H9 (cell line): ENCODE data around the gene CTCF. TPM values are rescaled to one million over a fixed set of nuclear protein-coding genes. Genes with fewer than 3 reads are reported as not detected.

Experiments used
- DNase-seq: peaks from one replicate; pipeline ENCODE4 v3.0.0-alpha.2; 2017
- H2AFZ ChIP-seq: one replicate; pipeline ENCODE4 v1.6.1; 2013; ENCODE audit warnings: mild to moderate bottlenecking, low read length, control low read depth, moderate library complexity
- H2AK5ac ChIP-seq: 2 replicates; pipeline ENCODE4 v1.6.1; 2013; ENCODE audit warnings: low read length, control low read depth, mixed read lengths; ENCODE audit not compliant: insufficient read length
- H2BK120ac ChIP-seq: one replicate; pipeline ENCODE4 v1.6.1; 2013; ENCODE audit warnings: low read depth, mild to moderate bottlenecking, low read length, control low read depth, inconsistent platforms; ENCODE audit not compliant: poor library complexity, severe bottlenecking
- H2BK12ac ChIP-seq: 2 replicates; pipeline ENCODE4 v1.6.1; 2013; ENCODE audit warnings: low read length, control low read depth, mixed read lengths, low read depth; ENCODE audit not compliant: insufficient read length
- H2BK15ac ChIP-seq: 2 replicates; pipeline ENCODE4 v1.6.1; 2013; ENCODE audit warnings: low read depth, low read length, control low read depth
- H2BK20ac ChIP-seq: one replicate; pipeline ENCODE4 v1.6.1; 2013; ENCODE audit warnings: low read depth, mild to moderate bottlenecking, low read length, control low read depth, inconsistent platforms; ENCODE audit not compliant: poor library complexity, severe bottlenecking
- H2BK5ac ChIP-seq: 2 replicates; pipeline ENCODE4 v1.6.1; 2013; ENCODE audit warnings: low read length, control low read depth, mixed read lengths; ENCODE audit not compliant: insufficient read length
- H3K14ac ChIP-seq: 2 replicates; pipeline ENCODE4 v1.6.1; 2013; ENCODE audit warnings: low read length, control low read depth; ENCODE audit not compliant: insufficient read depth
- H3K18ac ChIP-seq: 2 replicates; pipeline ENCODE4 v1.6.1; 2013; ENCODE audit warnings: low read depth, mild to moderate bottlenecking, mixed read lengths, low read length, control low read depth; ENCODE audit not compliant: insufficient read length
- H3K23ac ChIP-seq: 2 replicates; pipeline ENCODE4 v1.6.1; 2013; ENCODE audit warnings: low read length, control low read depth, mixed read lengths, low read depth; ENCODE audit not compliant: insufficient read length
- H3K23me2 ChIP-seq: 2 replicates; pipeline ENCODE4 v1.6.1; 2013; ENCODE audit warnings: low read depth, mild to moderate bottlenecking, mixed read lengths, low read length, control low read depth; ENCODE audit not compliant: insufficient read length, poor library complexity, severe bottlenecking
- H3K27ac ChIP-seq: 2 replicates; pipeline ENCODE4 v1.5.1; 2013; ENCODE audit warnings: low read length, control low read depth, mixed read lengths, low read depth; ENCODE audit not compliant: insufficient read length
- H3K27me3 ChIP-seq: 2 replicates; pipeline ENCODE4 v1.6.1; 2013; ENCODE audit warnings: low read length, control low read depth, inconsistent platforms; ENCODE audit not compliant: insufficient read depth
- H3K4ac ChIP-seq: 2 replicates; pipeline ENCODE4 v1.6.1; 2013; ENCODE audit warnings: low read depth, mild to moderate bottlenecking, control low read depth, inconsistent platforms, low read length, moderate library complexity
- H3K4me1 ChIP-seq: 2 replicates; pipeline ENCODE4 v1.6.1; 2013; ENCODE audit warnings: low read length, control low read depth, inconsistent platforms; ENCODE audit not compliant: insufficient read depth
- H3K4me2 ChIP-seq: 2 replicates; pipeline ENCODE4 v1.6.1; 2013; ENCODE audit warnings: low read length, control low read depth, mixed read lengths; ENCODE audit not compliant: insufficient read length, insufficient read depth
- H3K56ac ChIP-seq: 2 replicates; pipeline ENCODE4 v1.6.1; 2013; ENCODE audit warnings: low read depth, mild to moderate bottlenecking, mixed read lengths, low read length, control low read depth; ENCODE audit not compliant: insufficient read length
- H3K79me1 ChIP-seq: 2 replicates; pipeline ENCODE4 v1.6.1; 2013; ENCODE audit warnings: low read depth, mild to moderate bottlenecking, moderate library complexity, low read length, control low read depth, inconsistent platforms; ENCODE audit not compliant: insufficient read depth, poor library complexity, severe bottlenecking
- H3K79me2 ChIP-seq: 2 replicates; pipeline ENCODE4 v1.6.1; 2013; ENCODE audit warnings: low read length, control low read depth, inconsistent platforms; ENCODE audit not compliant: insufficient read depth
- H3K9ac ChIP-seq: 2 replicates; pipeline ENCODE4 v1.6.1; 2013; ENCODE audit warnings: low read length, control low read depth, mixed read lengths; ENCODE audit not compliant: insufficient read length; ENCODE audit errors: extremely low read depth
- H3K9me3 ChIP-seq: one replicate; pipeline ENCODE4 v1.6.1; 2013; ENCODE audit warnings: low read depth, low read length, inconsistent platforms; ENCODE audit not compliant: control insufficient read depth
- H3T11ph ChIP-seq: one replicate; pipeline ENCODE4 v1.6.1; 2013; ENCODE audit warnings: mild to moderate bottlenecking, low read length, control low read depth, inconsistent platforms
- H4K20me1 ChIP-seq: one replicate; pipeline ENCODE4 v1.6.1; 2013; ENCODE audit not compliant: control insufficient read depth, insufficient read length, insufficient read depth
- H4K5ac ChIP-seq: 2 replicates; pipeline ENCODE4 v1.6.1; 2013; ENCODE audit warnings: low read depth, mild to moderate bottlenecking, mixed read lengths, low read length, control low read depth; ENCODE audit not compliant: insufficient read length
- H4K8ac ChIP-seq: replicated peaks from 2 replicates; pipeline ENCODE4 v1.6.1; 2013; ENCODE audit warnings: low read length, control low read depth, mixed read lengths, low read depth; ENCODE audit not compliant: insufficient read length
- H4K91ac ChIP-seq: 2 replicates; pipeline ENCODE4 v1.6.1; 2013; ENCODE audit warnings: low read depth, mild to moderate bottlenecking, moderate library complexity, mixed read lengths, low read length, control low read depth; ENCODE audit not compliant: insufficient read length
- H3K27ac Mint-ChIP-seq, 3 experiments: 2 replicates in 2 of 3; 3 replicates in 1 of 3; pipeline ENCODE4 v1.8.0; 2020 to 2021; ENCODE audit warnings: mixed read lengths in 3 of 3, mild to moderate bottlenecking in 1 of 3, moderate library complexity in 1 of 3
- H3K27me3 Mint-ChIP-seq: 2 replicates; pipeline ENCODE4 v1.8.0; 2021; ENCODE audit warnings: low read depth, mild to moderate bottlenecking, moderate library complexity, mixed read lengths
- H3K36me3 Mint-ChIP-seq, 3 experiments: 2 replicates in 2 of 3; 3 replicates in 1 of 3; pipeline ENCODE4 v1.8.0; 2020 to 2021; ENCODE audit warnings: low read depth in 3 of 3, mixed read lengths in 3 of 3; ENCODE audit not compliant: insufficient read depth in 1 of 3
- H3K4me1 Mint-ChIP-seq, 2 experiments: 2 replicates each; pipeline ENCODE4 v1.8.0; 2020; ENCODE audit warnings: mixed read lengths in 2 of 2
- H3K4me3 Mint-ChIP-seq, 2 experiments: 2 replicates in 1 of 2; 3 replicates in 1 of 2; pipeline ENCODE4 v1.8.0; 2020 to 2021; ENCODE audit warnings: mild to moderate bottlenecking in 2 of 2, mixed read lengths in 2 of 2, moderate library complexity in 1 of 2
- H3K9me3 Mint-ChIP-seq, 2 experiments: 2 replicates in 1 of 2; 3 replicates in 1 of 2; pipeline ENCODE4 v1.8.0; 2020; ENCODE audit warnings: mild to moderate bottlenecking in 2 of 2, mixed read lengths in 2 of 2, moderate library complexity in 1 of 2
- CTCF ChIP-seq: fragments of 200-600 bp; sonication (generic); conservative IDR thresholded peaks from 3 replicates; pipeline ENCODE4 v1.8.0; 2021; ENCODE audit warnings: antibody characterized with exemption, mild to moderate bottlenecking
- WGBS: extraction: QIAGEN DNeasy Blood & Tissue Kit; methylation state at CpG from one replicate; pipeline ENCODE4 v1.1.7; 2013; ENCODE audit warnings: missing lambda C conversion rate, low lambda C conversion rate, mixed read lengths; ENCODE audit not compliant: insufficient read length; ENCODE audit errors: extremely low coverage; 5-methylcytosine and 5-hydroxymethylcytosine counted together
- total RNA-seq: library from RNA; stranded (reverse); gene quantifications from 2 replicates; pipeline ENCODE4 v1.2.1, GENCODE V29; 2021

The CTCF gene
- total RNA-seq, 1 experiment from 2014 or later: 87.3 TPM

- H3K56ac ChIP-seq: no peak overlapping the region
- Mint-ChIP-seq H3K36me3 (peaks cover 2 to 23% (median 5%) of the 10 kb centered on the region in 3 experiments; a peak in 4 of 7 replicates), H3K4me3 (no peak overlapping the region; a peak in 1 of 5 replicates), H3K4me1 (peaks cover 14 to 20% of the 10 kb centered on the region in 2 experiments), H3K27me3 (peaks cover 54% of the 10 kb centered on the region), H3K27ac (no peak overlapping the region; a peak in 1 of 7 replicates), H3K9me3 (no peaks in the 10 kb centered on the region; a peak in 2 of 5 replicates)
- WGBS: no CpG with 5 or more reads among the region's 14 CpGs
- no peaks in the 10 kb centered on the region for H3K79me2 ChIP-seq
- H3K4me2 ChIP-seq: no peak overlapping the region
- no peak overlapping the region for H2BK20ac ChIP-seq
- no peak overlapping the region for H3K4ac ChIP-seq
- no peak overlapping the region for H3K14ac ChIP-seq
- no peak overlapping the region for H4K8ac ChIP-seq
- H2BK120ac ChIP-seq: no peak overlapping the region
- H4K20me1 ChIP-seq: peaks cover 2% of the 10 kb centered on the region
- peaks cover under 1% of the 10 kb centered on the region; the same call in 1 of the 2 replicates for H3K4me1 ChIP-seq
- H4K5ac ChIP-seq: no peak overlapping the region
- H4K91ac ChIP-seq: no peak overlapping the region
- no peak for DNase-seq
- no peaks in the 10 kb centered on the region for H3K79me1 ChIP-seq
- no peak overlapping the region for H3K18ac ChIP-seq
- no peak overlapping the region for H3K23ac ChIP-seq
- no peak overlapping the region for H2BK12ac ChIP-seq
- no peak overlapping the region for H3K27ac ChIP-seq
- no peak for TF ChIP-seq CTCF
- no peak overlapping the region for H3K9ac ChIP-seq
- H2AK5ac ChIP-seq: no peak overlapping the region
- no peak overlapping the region for H2BK15ac ChIP-seq
- no peaks in the 10 kb centered on the region for H3K9me3 ChIP-seq
- peaks cover 10% of the 10 kb centered on the region for H3K23me2 ChIP-seq
- H3T11ph ChIP-seq: no peak overlapping the region
- H2AFZ ChIP-seq: no peak overlapping the region
- H2BK5ac ChIP-seq: no peak overlapping the region
- H3K27me3 ChIP-seq: peaks cover 21% of the 10 kb centered on the region; the same call in 1 of the 2 replicates
Observed at GRCh38 chr16:67541391-67542263, 20.7 kb upstream of the CTCF start.
